WTC11 (cell line): Measurements from ENCODE around the gene ANKRD52.

ENCODE experiments used
- ESRRA ChIP-seq: sonication (generic); formaldehyde crosslinking; IDR thresholded peaks from 2 replicates; pipeline ENCODE4 v1.8.1; 2022; ENCODE audit warnings: mild to moderate bottlenecking, missing genetic modification reagents, borderline replicate concordance
- RELA ChIP-seq: sonication (generic); formaldehyde crosslinking; IDR thresholded peaks from 2 replicates; pipeline ENCODE4 v1.8.1; 2022; ENCODE audit warnings: missing genetic modification reagents, mild to moderate bottlenecking, borderline replicate concordance
- SP1 ChIP-seq: sonication (generic); formaldehyde crosslinking; conservative IDR thresholded peaks from 2 replicates; pipeline ENCODE4 v1.8.1; 2022; ENCODE audit warnings: missing genetic modification reagents
- TF ChIP-seq, protein P1 (sequence below): fragments of 200-600 bp; IDR thresholded peaks from 2 replicates; pipeline ENCODE4 v1.8.0; 2022; ENCODE audit warnings: antibody characterized with exemption
- TF ChIP-seq, protein P2 (sequence below): sonication (generic); formaldehyde crosslinking; IDR thresholded peaks from 2 replicates; pipeline ENCODE4 v1.8.1; 2023; ENCODE audit warnings: mild to moderate bottlenecking, missing genetic modification reagents, moderate library complexity

DNA sequence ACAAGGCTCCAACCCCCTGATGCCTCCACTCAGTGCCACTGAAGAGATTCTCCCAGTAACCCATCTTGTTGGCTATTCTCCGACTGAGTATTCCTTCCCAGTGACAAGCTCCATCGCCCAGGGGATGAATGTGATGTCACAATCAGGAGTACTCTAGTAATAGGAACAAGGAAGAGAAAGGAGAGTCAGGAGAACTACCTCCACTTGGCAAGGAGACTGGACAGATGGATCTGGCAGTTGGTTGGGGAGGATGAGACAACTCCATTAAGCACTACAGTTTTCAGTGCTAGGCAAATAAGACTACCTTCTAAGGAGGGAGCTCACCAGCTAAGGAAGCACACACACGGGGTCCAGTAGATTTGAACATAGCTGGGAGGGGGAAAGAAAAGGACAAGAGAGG, 41.7 kb downstream of the ANKRD52 start:
- no peak for TF ChIP-seq RELA
- TF ChIP-seq, protein P1, sequence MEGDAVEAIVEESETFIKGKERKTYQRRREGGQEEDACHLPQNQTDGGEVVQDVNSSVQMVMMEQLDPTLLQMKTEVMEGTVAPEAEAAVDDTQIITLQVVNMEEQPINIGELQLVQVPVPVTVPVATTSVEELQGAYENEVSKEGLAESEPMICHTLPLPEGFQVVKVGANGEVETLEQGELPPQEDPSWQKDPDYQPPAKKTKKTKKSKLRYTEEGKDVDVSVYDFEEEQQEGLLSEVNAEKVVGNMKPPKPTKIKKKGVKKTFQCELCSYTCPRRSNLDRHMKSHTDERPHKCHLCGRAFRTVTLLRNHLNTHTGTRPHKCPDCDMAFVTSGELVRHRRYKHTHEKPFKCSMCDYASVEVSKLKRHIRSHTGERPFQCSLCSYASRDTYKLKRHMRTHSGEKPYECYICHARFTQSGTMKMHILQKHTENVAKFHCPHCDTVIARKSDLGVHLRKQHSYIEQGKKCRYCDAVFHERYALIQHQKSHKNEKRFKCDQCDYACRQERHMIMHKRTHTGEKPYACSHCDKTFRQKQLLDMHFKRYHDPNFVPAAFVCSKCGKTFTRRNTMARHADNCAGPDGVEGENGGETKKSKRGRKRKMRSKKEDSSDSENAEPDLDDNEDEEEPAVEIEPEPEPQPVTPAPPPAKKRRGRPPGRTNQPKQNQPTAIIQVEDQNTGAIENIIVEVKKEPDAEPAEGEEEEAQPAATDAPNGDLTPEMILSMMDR: no peak
- TF ChIP-seq SP1 (CRISPR knock-in tag): no peak
- TF ChIP-seq, protein P2, sequence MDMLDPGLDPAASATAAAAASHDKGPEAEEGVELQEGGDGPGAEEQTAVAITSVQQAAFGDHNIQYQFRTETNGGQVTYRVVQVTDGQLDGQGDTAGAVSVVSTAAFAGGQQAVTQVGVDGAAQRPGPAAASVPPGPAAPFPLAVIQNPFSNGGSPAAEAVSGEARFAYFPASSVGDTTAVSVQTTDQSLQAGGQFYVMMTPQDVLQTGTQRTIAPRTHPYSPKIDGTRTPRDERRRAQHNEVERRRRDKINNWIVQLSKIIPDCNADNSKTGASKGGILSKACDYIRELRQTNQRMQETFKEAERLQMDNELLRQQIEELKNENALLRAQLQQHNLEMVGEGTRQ (CRISPR knock-in tag): no peak
- no peak for TF ChIP-seq ESRRA (CRISPR knock-in tag)
